Hematopoietic multipotent progenitor cell treated with erythropoietin and hydrocortisone succinate and interleukin-3 and kit ligand, for 8 days (in vitro differentiated cells): ENCODE data around the gene RERE.
A peak's percentile ranks its signal among the peaks of the same experiment; 100 is the strongest.
"Not testable (repeated sequence)": the region's sequence is repeated elsewhere in the genome, so short reads cannot be mapped to it uniquely, and the experiment has no call there.

Experiments used
- DNase-seq: peaks from one replicate; pipeline ENCODE4 v3.0.0-alpha.2; 2015

RERE gene

DNA sequence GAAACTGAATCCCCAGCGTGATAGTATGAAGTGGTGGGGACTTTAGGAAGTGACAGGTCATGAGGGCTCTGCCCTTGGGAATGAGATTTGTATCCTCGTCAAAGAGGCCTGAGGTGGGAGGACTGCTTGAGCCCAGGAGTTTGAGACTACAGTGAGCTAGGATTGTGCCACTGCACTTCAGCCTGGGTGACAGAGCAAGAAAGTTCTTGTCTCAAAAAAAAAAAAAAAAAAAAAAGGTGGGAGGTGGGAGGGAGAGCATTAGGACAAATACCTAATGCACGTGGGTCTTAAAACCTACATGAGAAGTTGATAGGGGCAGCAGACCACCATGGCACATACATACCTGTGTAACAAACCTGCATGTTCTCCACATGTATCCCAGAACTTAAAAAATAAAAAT is 24.0 kb upstream of the RERE start:
- no peak for DNase-seq

DNA sequence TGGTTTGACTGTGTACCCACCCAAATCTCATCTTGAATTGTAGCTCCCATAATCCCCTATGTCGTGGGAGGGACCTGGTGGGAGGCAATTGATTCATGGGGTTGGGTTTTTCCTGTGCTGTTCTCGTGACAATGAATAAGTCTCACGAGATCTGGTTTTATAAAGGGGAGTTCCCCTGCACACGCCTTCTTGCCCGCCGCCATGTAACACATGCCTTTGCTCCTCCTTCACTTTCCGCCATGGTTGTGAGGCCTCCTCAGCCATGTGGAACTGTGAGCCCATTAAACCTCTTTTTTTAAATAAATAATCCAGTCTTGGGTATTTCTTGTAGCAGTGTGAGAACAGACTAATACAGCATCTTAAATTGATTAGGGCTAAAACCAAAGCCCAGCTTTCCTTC is 22.6 kb upstream of the RERE start:
- no peak for DNase-seq

DNA sequence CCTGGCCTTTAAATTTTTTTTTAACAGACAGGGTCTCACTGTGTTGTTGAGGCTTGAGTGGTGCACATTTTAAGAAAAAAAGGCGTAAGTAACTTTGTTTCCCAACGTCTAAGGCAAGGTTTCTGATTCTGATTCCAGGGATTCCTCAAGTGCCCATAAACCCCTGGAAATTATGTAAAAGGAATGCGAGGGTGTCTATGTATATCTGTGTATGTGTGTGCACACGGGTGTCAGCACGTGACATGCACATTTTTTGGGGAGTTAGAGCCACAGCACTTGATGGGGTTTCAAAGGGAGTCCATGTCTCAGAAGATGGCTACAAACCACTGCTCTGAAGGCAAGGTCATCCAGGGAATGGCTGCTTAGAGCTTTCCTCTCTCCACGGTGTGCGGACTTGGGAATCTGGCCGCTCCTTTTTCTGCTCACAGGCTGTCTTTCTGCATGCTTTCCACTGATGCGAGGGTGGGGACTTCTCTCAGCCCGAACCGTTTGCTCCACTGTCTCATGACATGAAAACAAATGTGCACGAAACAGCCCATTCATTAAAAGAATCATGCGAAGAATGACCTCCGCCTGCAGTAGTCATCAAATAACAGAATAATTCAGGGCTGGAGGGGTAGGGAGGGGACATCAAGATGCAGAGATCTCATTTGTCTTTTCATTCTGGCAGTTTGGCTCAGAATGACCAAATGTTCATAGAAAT is 18.7 kb upstream of the RERE start:
- DNase-seq, result no peak

DNA sequence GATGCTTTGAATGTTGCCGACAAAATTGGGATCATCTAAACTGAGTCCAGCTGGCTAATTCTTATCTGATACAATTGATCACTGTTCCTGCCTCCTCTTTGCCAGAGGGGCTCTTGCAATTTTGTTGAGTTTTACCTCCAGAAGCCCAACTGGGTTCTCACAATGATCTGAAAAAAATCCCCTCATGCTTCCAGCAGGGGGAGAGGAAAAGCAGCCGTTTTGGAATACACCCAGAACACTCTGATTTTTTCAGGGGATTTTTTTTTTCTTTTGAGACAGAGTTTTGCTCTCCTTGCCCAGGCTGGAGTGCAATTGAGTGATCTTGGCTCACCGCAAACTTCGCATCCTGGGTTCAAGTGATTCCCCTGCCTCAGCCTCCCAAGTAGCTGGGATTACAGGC is 13.9 kb upstream of the RERE start:
- no peak for DNase-seq

DNA sequence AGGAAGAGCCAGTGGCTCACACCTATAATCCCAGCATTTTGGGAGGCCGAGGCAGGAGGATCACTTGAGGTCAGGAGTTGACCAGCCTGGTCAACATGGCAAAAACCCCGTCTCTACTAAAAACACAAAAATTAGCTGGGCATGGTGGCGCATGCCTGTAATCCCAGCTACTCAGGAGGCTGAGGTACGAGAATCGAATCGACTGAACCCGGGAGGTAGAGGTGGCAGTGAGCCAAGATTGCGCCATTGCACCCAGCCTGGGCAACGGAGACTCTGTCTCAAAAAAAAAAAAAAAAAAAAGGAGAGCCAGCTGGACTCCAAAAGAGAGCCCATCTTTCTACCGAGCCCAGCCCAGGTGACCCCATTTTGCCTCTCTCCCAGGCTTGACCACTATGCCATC is 13.3 kb upstream of the RERE start:
- not testable (repeated sequence) for DNase-seq

DNA sequence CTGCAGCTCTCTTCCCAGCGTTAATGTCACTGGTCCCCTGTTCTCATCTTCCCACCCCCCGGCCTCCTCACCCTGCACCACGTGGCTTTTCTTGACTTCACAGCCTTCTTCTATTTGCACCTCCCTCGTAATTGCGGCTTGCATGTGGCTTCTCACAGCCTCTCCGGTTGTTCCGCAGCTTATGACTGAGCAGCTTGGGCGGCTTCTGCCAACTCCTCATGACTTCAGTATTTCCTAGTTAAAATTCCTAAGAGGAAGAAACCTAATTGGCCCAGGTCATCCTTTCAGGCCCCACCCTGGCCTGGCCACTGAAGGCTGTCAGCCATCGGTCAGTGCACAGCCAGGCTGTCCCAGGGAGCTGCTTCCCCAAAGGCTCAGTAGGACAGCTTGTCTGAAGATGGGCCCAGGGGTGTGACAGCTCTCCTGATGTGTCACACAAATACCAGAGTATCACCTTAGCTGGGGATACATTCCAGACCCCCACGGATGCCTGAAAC is 8.6 kb upstream of the RERE start:
- no peak for DNase-seq

DNA sequence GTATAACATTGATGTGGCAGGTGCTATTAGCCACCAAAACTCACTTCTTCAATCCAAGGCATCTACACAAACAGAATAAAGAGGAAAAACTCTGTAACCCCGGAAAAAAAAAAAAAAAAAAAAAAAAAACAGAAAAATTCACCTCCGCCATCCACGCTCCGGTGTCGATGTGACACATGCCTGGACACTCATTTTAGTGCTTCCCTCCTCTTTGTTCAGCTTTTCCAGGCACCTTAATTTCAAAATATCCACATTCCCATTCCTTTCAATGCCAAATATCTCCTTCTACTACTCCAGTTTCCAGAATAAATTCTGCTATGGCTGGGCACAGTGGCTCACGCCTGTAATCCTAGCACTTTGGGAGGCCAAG is 5.8 kb upstream of the RERE start:
- no peak for DNase-seq

DNA sequence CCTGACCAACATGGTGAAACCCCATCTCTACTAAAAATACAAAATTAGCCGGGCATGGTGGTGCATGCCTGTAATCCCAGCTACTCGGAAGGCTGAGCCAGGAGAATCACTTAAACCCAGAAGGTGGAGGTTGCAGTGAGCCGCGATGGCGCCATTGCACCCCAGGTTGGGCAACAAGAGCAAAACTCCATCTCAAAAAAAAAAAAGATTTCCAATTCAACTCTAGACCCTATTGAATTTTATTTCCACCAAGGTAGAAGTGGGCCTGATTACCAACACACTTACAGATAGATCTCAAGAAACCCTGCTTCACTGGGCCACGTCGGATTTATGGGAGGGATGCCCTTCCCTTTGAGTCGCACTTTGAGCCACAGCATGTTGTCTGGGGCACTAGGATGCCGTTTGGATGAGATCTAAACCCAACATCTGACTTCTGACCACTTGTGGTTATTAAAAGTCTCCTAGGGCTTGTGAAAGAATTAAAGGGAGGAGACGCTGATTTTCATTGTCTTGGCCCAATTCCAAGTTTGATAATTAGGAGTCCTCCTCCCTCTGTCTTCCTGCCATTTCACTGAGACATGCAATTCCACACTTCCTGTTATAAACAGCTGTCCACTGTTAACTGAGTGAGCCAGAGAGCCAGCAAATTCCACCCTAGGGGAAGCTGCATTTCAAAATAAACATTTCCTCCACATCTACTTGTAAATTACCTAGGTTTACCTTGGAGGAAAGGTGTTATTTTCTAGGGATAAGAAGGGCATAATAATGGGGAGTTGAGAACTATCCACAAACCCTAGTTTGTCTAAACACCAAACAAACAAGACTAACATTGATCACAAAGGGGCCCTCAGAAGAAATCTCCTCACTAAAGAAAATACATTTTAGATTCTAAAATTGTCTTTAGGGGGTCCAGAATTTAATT is 5.2 kb upstream of the RERE start:
- peak; percentile 75 for DNase-seq

DNA sequence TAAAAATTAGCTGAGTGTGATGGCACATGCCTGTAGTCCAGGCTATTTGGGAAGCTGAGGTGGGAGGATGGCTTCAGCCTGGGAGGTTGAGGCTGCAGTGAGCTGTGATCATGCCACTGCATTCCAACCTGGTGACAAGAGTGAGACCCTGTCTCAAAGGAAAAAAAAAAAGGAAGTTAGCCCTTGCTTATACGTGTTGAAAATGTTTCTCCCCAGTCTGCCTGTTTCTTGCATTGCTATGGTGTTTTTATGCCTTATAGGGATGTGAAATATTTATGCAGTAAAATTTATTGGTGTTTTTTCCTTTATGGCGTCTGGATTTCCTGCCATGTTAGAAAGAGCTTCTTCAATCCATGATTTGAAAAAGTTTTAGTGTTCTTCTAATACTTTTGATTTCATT is 3.6 kb upstream of the RERE start:
- no peak for DNase-seq

DNA sequence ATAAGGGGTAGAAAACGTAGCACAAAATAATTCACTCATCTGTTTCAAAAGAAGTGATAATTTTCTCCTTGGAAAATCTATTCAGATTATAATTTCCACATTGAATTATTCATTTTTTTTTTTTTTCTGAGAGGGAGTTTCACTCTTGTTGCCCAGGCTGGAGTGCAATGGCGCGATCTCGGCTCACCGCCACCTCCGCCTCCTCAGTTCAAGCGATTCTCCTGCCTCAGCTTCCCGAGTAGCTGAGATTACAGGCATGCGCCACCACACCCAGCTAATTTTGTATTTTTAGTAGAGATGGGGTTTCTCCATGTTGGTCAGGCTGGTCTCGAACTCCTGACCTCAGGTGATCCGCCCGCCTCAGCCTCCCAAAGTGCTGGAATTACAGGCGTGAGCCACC is 1.3 kb upstream of the RERE start:
- DNase-seq, result not testable (repeated sequence)

DNA sequence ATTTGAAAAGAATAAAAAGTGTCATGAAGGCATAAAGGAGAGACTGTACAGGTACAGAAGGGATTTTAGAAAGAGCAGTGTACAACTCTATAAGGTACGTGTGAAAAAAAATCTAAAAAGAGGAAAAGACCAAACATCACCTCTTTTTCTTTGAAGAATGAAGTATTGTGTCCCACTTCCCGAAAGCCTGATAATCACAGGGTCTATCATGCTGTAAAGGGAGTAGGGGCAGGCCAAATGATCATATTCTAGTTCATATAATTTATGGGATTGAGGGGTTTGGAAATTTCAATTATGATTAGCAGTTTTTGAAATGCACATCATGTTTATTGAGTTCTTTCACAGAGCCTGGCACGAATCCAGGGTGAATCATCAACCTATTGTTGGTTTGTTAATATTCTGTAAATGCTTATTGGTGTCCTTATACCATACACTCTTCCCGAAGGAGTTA is 910 bp upstream of the RERE start:
- DNase-seq, result peak; percentile 66

DNA sequence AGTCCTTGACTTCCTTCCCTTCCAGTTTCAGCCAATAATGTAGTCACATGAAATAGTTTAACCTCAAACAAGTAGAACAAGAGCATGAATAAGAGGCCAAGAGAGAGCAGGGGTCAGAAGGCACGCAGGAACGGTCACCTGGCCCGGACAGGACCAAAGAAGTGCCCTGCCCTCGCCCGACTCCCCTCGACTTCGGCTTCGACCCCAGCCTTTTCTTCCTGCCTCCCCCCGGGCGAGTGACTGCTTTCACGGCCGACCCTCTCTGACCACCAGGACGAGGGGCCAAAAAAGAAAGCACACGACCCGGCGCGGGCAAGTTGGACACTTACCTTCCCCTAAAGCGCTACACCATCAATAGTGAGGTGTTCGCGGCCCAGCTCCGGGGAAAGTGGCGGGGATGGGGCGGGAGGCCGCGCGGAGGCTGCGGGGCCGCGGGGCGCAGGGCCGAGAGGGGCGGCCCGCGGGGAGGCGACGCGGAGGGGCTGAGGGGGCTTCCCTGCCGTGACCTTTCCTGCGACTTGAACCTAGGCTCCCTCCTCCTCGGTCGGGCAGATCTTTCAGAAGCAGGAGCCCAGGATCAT is 519 bp downstream of the RERE start:
- no peak for DNase-seq

DNA sequence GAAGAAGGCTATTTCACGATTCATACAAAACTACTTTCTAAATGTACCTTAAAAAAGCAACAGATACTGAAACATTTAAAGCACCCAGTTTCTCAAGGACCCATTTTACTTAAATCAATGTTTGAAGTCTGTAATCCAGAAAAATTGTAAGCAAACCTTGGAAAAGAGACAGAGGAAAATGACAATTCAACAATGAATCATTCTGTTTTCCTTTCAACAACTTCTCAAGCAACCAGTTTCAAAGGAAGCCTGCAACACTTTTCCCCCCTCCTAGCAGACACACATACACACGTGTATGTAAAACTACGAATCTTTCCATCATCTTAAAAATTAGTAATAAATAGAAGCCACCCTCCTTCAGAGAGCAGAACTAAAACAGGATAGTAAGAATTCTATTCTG is 1.2 kb downstream of the RERE start:
- DNase-seq, result peak; percentile 36

DNA sequence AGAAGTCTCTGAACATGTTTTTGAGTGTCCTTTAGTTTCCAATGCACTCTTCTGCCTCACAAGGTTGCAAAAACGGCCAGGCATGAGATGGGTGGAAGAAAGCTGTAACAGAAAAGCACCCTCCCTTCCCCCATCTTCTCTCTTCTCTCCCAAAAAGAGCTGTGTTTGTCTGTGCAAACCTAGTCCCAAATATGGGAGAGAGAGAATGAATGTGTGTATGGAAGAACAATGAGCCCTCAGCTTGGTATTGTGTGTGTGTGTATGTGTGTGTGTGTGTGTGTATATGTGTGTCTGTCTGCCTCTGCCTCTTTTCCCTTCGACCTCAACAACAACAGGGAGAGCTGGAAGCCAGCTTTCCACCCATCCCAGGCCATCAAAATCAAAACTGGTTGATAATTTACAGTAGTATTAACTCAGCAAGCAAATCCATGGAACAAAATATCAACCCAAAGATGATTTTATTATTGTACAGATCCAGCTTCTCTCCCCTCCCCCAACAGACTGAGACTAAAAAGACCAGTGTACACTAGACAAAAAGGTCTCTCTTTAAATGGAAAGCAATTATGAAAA is 1.8 kb downstream of the RERE start:
- DNase-seq, result peak; percentile 28

DNA sequence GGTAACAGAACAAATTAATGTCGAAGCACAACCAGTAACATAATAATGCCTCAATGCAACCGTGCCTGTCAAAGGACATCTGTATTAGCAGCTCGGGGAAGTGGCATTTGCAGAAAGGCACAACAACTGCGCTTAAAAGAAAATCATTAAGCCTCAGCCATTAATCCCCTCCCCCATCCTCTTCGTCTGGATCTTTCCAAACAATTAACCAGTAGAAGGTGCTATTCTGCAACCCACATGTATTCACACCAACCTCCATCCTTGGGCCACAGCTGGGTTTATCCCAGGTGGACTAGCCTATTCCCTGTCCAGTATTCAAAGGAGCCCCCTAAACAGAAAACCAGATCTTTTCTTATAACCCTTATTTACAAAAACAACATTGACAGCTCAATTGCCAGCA is 2.6 kb downstream of the RERE start:
- DNase-seq, result peak; percentile 47

DNA sequence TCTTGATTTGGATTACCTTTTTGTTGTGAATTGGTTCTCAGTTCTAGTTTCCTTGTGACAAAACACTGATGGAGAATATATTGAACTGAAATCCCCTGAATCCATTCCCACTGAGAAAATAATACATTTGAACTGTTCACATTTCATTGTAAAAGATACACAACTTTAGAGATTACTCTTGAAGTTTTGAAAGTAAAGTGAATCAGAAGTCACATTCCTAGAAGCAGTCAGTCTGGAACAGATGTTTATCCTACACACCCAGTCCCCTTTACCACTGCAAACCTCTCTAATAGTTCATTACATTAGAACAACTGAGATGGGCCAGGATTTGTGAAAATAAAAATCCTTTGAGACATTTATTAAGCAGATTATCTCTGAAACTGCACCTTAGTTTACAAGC is 3.4 kb downstream of the RERE start:
- DNase-seq, result peak; percentile 31

DNA sequence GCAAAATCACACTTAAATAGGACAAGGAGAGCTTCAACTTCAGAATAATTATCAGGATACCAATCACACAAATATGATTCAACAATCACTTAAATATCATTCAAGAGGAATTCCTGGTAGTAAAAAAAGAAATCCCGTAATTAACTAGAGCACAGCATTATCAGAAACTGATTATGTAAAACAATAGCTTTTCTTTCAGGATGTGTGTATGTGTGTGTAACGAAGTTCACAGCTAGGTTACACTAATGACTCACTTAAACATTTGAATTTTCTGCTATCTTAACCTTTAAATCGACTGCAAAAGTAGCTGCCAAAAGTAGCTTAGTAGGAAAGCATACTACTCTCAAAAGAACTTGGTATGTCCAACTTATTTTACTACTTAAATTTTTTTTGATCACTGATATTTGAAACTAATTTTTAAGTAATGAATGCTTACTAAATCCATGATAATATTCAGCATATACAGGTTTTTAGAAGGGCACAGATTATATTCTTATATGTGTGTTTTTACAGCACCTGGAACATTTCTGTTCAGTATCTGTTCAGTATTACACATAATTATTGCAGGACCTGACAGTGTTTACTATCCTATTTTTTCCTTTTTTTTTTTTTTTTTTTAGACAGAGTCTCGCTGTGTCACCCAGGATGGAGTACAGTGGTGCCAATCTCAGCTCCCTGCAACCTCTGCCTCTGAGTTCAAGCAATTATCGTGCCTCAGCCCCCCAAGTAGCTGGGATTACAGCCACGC is 4.2 kb downstream of the RERE start:
- no peak for DNase-seq

DNA sequence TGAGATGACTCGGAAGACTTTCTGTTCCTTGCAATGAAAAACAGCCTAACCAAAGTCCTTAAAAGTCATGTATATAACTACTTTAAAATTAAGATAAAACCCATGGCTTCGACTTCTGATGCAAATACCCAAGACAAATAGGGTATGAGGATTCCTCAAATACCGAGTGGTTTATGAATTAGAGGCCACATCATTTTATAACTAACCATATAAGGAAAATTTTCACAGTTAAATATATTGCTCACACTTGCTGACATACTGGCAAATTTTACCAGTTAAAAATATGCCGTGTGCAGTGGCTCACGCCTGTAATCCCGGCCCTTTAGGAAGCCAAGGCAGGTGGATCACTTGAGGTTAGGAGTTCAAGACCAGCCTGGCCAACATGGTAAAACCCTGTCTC is 5.4 kb downstream of the RERE start:
- DNase-seq, result no peak

DNA sequence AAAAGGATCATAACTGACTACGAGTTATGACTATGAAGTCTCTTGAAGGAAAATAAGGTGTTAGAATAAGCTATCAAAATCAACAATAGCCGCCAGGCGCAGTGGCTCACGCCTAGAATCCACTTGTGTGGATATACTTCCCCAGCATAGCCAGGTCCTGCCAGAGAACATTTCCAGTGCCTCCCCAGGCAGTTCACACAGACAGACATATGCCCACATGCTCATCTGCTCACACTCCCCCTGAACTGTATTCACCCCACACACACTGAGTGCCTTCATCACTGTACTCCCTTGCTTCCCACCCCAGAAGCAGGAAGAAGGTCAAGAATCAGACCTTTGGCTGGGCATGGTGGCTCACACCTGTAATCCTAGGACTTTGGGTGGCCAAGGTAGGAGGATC is 6.5 kb downstream of the RERE start:
- DNase-seq, result no peak

DNA sequence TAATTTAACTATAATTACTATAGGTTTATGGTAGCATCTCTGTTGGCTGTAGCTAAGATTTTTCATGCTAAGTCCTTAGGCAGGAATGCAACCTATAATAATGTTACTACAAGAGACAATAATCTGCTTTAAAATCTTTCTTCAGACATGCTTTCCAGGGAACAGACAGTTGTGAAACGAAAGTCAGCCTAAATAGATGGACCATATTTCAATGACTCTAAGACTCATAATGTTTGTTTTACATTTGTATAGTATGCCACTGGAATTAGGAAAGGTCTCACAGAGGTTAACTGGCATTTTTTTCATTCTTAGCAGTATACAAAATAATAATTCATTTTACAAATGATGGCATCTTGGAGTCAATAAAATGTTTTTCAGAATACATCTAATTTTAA is 8.1 kb downstream of the RERE start:
- DNase-seq, result no peak

DNA sequence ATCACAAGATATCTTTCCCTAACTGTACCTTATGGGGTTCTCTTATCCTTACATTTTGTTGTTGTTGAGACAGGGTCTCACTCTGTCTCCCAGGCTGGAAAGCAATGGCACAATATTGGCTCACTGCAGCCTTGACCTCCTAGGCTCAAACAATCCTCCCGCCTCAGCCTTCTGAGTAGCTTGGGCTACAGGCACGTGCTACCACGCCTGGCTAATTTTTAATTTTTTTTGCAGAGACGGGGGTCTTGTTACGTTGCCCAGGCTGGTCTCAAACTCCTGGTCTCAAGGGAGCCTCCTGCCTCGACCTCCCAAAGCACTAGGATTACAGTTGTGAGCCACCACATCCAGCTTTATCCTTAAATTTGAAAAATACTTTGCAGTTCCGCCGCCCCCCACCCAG is 10.4 kb downstream of the RERE start:
- no peak for DNase-seq

DNA sequence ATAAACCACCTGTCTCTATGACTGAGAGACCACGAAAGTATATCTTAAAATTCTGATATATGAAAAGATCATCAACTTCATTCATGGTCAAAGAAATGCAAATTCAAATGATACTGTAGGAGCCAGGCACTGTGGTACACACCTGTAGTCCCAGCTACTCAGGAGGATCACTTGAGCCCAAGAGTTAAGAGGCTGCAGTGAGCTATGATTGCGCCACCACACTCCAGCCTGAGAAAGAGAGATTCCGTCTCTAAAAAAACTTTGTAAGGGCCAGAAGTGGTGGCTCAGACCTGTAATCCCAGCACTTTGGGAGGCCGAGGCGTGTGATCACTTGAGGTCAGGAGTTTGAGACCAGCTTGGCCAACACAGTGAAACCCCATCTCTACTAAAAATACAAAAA is 17.0 kb downstream of the RERE start:
- no peak for DNase-seq

DNA sequence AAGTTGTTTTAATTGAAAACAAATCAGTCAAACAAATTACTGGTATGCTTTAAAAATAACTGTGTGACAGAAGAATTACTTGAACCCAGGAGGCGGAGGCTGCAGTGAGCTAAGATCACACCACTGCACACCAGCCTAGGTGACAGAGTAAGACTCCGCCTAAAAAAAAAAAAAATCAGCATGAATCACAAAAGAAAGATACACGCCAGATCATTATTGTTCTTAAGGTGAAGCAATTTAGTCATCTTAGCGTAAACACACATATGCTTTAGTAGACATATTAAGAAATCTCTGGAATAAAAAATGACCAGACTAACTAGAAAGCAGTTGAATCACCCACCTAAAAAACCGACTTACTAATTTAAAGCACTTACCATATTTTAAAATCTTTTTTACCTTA is 20.2 kb downstream of the RERE start:
- DNase-seq, result no peak
